Activated CD4-positive, alpha-beta T cell treated with anti-CD3 and anti-CD28 coated beads, Interleukin-2, amount 10 ng/mL, durations not matched to agents 7 days and 5 days (primary cell): ENCODE measurements around the gene FREM2. TPM values are rescaled to one million over a fixed set of nuclear protein-coding genes. Genes with fewer than 3 reads are reported as not detected.

ENCODE experiments used
- CTCF ChIA-PET: fragments of 350-600 bp; sonication (Branson Sonifier 250); formaldehyde crosslinking; loops from one replicate; lab custom pipeline; 2021; ENCODE audit warnings: antibody characterized with exemption; lab: Charles Lee
- POLR2A ChIA-PET: fragments of 350-600 bp; sonication (Branson Sonifier 250); formaldehyde crosslinking; loops from one replicate; lab custom pipeline; 2021; ENCODE audit warnings: antibody characterized with exemption; lab: Charles Lee
- DNase-seq: peaks from one replicate; pipeline ENCODE4 v3.0.0-alpha.2; 2020
- H3K27ac Mint-ChIP-seq: one replicate; pipeline ENCODE4 v1.8.0; 2021; ENCODE audit warnings: mild to moderate bottlenecking, moderate library complexity, mixed read lengths
- H3K27me3 Mint-ChIP-seq: one replicate; pipeline ENCODE4 v1.8.0; 2021; ENCODE audit warnings: mixed read lengths
- H3K36me3 Mint-ChIP-seq: one replicate; pipeline ENCODE4 v1.8.0; 2021; ENCODE audit warnings: low read depth, mixed read lengths
- H3K4me1 Mint-ChIP-seq: one replicate; pipeline ENCODE4 v1.8.0; 2021; ENCODE audit warnings: mixed read lengths
- H3K4me3 Mint-ChIP-seq: one replicate; pipeline ENCODE4 v1.8.0; 2021; ENCODE audit warnings: mild to moderate bottlenecking, moderate library complexity, mixed read lengths
- H3K9me3 Mint-ChIP-seq: one replicate; pipeline ENCODE4 v1.8.0; 2021; ENCODE audit warnings: mixed read lengths
- total RNA-seq, 2 experiments: library from RNA; stranded (reverse); gene quantifications; one replicate each; pipeline ENCODE4 v1.2.3, GENCODE V29; 2021

The FREM2 gene, protein sequence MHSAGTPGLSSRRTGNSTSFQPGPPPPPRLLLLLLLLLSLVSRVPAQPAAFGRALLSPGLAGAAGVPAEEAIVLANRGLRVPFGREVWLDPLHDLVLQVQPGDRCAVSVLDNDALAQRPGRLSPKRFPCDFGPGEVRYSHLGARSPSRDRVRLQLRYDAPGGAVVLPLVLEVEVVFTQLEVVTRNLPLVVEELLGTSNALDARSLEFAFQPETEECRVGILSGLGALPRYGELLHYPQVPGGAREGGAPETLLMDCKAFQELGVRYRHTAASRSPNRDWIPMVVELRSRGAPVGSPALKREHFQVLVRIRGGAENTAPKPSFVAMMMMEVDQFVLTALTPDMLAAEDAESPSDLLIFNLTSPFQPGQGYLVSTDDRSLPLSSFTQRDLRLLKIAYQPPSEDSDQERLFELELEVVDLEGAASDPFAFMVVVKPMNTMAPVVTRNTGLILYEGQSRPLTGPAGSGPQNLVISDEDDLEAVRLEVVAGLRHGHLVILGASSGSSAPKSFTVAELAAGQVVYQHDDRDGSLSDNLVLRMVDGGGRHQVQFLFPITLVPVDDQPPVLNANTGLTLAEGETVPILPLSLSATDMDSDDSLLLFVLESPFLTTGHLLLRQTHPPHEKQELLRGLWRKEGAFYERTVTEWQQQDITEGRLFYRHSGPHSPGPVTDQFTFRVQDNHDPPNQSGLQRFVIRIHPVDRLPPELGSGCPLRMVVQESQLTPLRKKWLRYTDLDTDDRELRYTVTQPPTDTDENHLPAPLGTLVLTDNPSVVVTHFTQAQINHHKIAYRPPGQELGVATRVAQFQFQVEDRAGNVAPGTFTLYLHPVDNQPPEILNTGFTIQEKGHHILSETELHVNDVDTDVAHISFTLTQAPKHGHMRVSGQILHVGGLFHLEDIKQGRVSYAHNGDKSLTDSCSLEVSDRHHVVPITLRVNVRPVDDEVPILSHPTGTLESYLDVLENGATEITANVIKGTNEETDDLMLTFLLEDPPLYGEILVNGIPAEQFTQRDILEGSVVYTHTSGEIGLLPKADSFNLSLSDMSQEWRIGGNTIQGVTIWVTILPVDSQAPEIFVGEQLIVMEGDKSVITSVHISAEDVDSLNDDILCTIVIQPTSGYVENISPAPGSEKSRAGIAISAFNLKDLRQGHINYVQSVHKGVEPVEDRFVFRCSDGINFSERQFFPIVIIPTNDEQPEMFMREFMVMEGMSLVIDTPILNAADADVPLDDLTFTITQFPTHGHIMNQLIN (N-terminal part only)
- total RNA-seq: not detected

DNA sequence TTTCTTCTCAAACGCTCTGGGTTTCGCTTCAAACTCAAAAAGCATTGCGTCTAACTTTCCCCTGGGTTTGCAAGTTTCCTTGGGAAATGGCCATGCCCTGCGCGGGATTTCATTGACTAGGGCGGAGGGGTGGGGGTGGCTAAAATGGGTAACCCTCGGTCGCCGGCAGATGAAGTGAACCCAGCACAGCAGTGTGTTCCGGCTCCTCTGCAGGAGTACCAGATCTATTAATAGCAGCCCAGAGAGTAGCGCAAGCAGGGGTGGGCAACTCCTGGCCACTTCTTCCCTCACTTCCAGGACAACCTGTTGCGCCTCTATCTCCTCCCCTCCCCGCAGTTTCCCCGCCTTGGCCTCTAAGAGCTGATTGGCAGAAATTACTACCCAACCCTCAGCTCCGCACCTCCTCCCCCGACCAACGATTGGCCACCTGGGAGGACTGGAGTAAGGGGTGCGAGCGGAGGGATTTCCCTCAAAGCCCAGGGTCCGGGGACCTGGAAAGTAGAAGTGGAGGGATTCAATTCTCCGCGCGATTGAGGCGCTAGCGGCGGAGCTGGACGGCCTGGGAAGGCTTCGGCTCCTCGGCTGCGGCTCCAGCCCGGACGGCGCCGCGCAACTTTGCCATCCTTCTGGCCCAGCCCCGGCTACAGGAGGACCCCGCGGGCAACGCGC, at the start of gene FREM2:
Gene FREM2, plus strand, starts transcription at position 501 of the 669 bp plus-strand sequence. CDS start 268 bp downstream, outside the sequence.
- Mint-ChIP-seq H3K36me3 (no peaks in the 10 kb centered on the region), H3K27ac (no peak within 1 kb of the TSS), H3K27me3 (peaks cover 21% of the 10 kb centered on the region), H3K9me3 (no peaks in the 10 kb centered on the region), H3K4me3 (no peak within 1 kb of the TSS), H3K4me1 (no peaks in the 10 kb centered on the region)
- CTCF ChIA-PET: interaction anchor here (0.7 kb wide), 1 partner anchor 9 kb away, joined by 3 read pairs; no protein-coding TSS in a partner anchor
- no peak for DNase-seq
- POLR2A ChIA-PET: interaction anchor here (0.7 kb wide), 1 partner anchor 26 kb away, joined by 3 read pairs; no protein-coding TSS in a partner anchor

DNA sequence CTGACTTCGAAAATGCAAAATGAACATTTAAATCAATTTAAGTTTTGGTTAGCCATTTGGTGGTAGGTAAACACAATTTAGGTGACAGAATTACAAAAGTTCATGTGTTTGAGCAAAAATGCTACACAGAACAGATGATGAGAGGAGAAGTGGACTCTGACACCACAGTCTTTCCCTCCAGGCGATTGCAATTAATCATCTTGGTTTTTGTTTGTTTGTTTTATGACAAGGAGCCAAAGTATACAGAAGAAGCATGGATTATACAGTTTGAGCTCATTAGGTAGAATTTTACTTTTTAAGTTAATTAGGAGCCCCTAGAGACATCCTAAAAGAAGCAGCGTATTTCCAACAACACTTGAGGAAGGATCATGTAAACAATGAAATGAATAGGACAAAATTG, 49.3 kb upstream of the FREM2 start:
- no peak overlapping the region for H3K27ac Mint-ChIP-seq
- CTCF ChIA-PET: no interaction called here

GRCh38 chr13:38641164-38641948, 45.5 kb upstream of the FREM2 start:
- no peak overlapping the region for H3K27ac Mint-ChIP-seq
- no peak overlapping the region for H3K4me3 Mint-ChIP-seq
- CTCF ChIA-PET: no interaction called here
- no peak for DNase-seq
- POLR2A ChIA-PET: no interaction called here
- peaks cover 2% of the 10 kb centered on the region for H3K27me3 Mint-ChIP-seq
- H3K36me3 Mint-ChIP-seq: no peaks in the 10 kb centered on the region
- no peaks in the 10 kb centered on the region for H3K9me3 Mint-ChIP-seq
- no peaks in the 10 kb centered on the region for H3K4me1 Mint-ChIP-seq

More for the DNA sequence above, 49.3 kb upstream of the FREM2 start:
- H3K4me3 Mint-ChIP-seq: no peak overlapping the region
- no peaks in the 10 kb centered on the region for H3K36me3 Mint-ChIP-seq
- H3K27me3 Mint-ChIP-seq: peaks cover 2% of the 10 kb centered on the region
- no peaks in the 10 kb centered on the region for H3K9me3 Mint-ChIP-seq
- POLR2A ChIA-PET: no interaction called here
- H3K4me1 Mint-ChIP-seq: no peaks in the 10 kb centered on the region
- DNase-seq: no peak

DNA sequence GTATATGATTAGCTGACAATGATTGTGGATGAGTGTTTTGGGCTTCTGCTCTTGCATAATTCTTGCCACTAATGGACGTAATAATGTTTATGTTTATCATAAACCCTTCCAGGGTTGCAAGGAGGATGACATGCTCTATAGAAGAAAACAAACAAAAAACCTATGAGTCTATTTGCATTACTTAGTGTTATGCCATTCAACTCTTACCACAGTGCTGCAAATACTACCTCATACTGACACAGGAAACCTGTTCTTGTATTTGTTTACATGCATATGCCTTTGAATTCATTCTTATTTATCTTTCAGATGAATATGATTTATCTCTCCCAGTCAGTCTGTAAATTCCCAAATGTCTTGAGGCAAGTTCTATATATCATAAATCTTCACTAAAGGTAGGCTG, 39.6 kb upstream of the FREM2 start:
- no peaks in the 10 kb centered on the region for H3K9me3 Mint-ChIP-seq
- CTCF ChIA-PET: no interaction called here
- POLR2A ChIA-PET: no interaction called here
- no peak for DNase-seq
- no peak overlapping the region for H3K4me3 Mint-ChIP-seq
- H3K27ac Mint-ChIP-seq: no peak overlapping the region
- no peaks in the 10 kb centered on the region for H3K27me3 Mint-ChIP-seq
- H3K36me3 Mint-ChIP-seq: no peaks in the 10 kb centered on the region
- H3K4me1 Mint-ChIP-seq: no peaks in the 10 kb centered on the region

GRCh38 chr13:38648912-38649311, 38.0 kb upstream of the FREM2 start:
- CTCF ChIA-PET: no interaction called here
- H3K4me3 Mint-ChIP-seq: no peak overlapping the region
- DNase-seq: no peak
- H3K36me3 Mint-ChIP-seq: no peaks in the 10 kb centered on the region
- POLR2A ChIA-PET: no interaction called here
- no peaks in the 10 kb centered on the region for H3K9me3 Mint-ChIP-seq
- H3K27ac Mint-ChIP-seq: no peak overlapping the region
- no peaks in the 10 kb centered on the region for H3K27me3 Mint-ChIP-seq
- no peaks in the 10 kb centered on the region for H3K4me1 Mint-ChIP-seq

DNA sequence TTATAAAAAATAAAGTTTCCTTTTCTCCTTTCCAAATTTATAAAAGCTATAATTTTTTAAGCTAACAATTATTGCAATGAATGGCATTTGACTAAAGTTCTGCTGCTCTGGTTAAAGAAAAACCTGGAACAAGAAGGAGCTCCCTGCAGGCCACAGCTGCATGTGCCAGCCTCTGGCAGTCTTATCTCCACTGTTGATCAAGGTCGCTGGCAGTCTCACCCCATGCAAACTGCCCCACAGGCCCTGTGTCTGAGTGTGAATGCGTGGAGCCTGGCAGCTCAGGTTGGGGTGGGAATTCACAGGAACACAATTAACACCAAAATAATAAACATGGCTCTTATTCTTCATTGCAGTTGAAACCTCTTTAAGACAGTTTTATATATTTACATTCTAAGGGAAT, 30.2 kb upstream of the FREM2 start:
- no peak for DNase-seq
- POLR2A ChIA-PET: no interaction called here
- no peaks in the 10 kb centered on the region for H3K4me1 Mint-ChIP-seq

DNA sequence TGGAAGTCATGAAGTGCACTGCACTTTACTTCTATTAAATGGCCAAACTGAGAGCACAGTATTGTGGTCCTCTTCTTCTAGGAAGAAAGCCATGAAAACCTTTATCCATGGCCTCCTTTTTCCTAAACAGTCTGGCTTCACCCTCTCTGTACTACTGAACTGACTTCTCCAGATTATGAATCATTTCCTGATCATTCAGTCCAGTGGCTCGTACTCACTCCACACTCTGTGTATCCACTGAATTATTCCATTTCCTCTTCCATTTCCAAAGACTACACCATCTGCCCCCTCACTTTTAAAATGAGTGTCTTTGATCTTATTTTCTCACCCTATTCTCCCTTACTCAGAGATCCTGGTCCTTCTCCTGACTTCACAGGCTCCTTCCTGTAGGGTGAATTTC, 29.7 kb upstream of the FREM2 start:
- H3K4me1 Mint-ChIP-seq: no peaks in the 10 kb centered on the region
- H3K4me3 Mint-ChIP-seq: no peak overlapping the region
- no peak overlapping the region for H3K27ac Mint-ChIP-seq
- ChIA-PET POLR2A (no interaction called here), CTCF (no interaction called here)
- DNase-seq: no peak
- H3K9me3 Mint-ChIP-seq: no peaks in the 10 kb centered on the region
- no peaks in the 10 kb centered on the region for H3K36me3 Mint-ChIP-seq
- peaks cover 5% of the 10 kb centered on the region for H3K27me3 Mint-ChIP-seq

More for the DNA sequence above, 30.2 kb upstream of the FREM2 start:
- Mint-ChIP-seq H3K27ac (no peak overlapping the region), H3K36me3 (no peaks in the 10 kb centered on the region), H3K27me3 (peaks cover 5% of the 10 kb centered on the region), H3K9me3 (no peaks in the 10 kb centered on the region), H3K4me3 (no peak overlapping the region)
- CTCF ChIA-PET: no interaction called here

DNA sequence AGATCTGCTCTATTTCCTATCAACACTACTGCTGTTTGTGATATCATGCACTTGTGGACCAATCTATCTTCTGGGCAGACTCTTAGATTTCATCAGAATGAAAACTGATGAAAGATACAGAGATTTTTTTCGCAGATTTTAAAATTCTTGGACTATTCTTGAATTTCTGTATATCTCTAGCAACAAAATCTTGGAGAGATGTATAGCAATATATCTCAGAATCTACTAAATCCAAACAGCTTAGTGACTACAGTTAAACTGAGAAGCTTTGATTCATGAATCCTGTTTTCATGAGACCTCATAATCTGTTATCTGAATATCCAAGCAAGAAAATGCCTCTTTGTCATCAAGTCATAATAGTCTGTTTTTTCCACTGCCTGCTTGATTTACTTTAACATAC, 28.0 kb upstream of the FREM2 start:
- POLR2A ChIA-PET: no interaction called here
- Mint-ChIP-seq H3K27ac (no peak overlapping the region), H3K9me3 (no peaks in the 10 kb centered on the region), H3K27me3 (peaks cover 6% of the 10 kb centered on the region), H3K4me1 (no peaks in the 10 kb centered on the region), H3K36me3 (no peaks in the 10 kb centered on the region), H3K4me3 (no peak overlapping the region)
- CTCF ChIA-PET: no interaction called here
- DNase-seq: no peak

DNA sequence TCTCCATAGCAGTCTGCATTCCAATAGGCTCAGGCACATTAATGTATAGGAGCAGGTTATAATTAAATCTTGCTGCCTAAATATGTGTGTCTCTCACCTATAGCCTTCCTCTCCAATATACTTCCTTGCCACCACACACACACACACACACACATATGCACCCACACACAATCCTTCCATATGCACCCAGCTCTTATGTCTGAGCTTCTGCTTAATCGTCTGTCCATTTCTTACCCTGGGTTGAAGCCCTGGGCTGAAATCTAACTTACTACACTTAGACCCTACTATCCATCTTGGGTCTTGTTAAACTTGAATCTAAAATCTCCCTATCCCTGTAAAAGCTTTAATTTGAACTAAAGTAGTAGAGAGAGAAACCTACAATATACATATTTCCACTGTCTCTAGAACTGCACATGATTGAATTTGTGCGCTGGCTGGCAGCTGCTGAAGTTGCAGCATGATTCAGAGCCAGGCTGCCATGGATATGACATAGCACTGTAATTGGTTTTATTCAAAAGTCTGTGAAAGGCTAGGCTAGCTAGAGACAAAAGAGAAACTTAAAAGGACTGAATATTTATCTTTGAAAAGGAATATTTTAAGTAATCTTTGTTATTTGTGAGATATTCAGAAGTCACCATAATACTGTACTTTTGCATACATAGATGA, 25.7 kb upstream of the FREM2 start:
- no peak overlapping the region for H3K27ac Mint-ChIP-seq
- no peaks in the 10 kb centered on the region for H3K4me1 Mint-ChIP-seq
- POLR2A ChIA-PET: no interaction called here
- CTCF ChIA-PET: no interaction called here
- H3K36me3 Mint-ChIP-seq: no peaks in the 10 kb centered on the region
- peaks cover 6% of the 10 kb centered on the region for H3K27me3 Mint-ChIP-seq
- DNase-seq: no peak
- H3K4me3 Mint-ChIP-seq: no peak overlapping the region
- H3K9me3 Mint-ChIP-seq: no peaks in the 10 kb centered on the region

- H3K9me3 Mint-ChIP-seq: no peaks in the 10 kb centered on the region
- DNase-seq: no peak
Observed at GRCh38 chr13:38662362-38662761, 24.5 kb upstream of the FREM2 start.

DNA sequence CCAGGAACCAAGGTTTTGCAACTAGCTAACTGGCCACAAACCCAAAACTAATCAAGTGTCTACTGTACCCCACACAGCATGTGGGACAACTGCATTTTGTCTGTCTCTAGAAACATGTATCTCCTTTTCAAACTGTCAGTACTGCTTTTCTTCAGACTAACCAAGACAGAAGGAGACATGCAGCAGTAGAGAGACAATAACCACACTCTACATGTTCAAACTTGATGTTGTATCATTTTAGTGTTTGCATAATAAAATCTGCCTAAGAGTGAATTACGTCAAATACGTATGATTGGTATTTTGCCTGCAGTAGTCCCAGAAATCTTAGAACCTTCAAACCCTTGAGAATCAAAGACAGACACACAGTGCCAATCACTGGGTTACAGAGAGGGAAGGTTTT, 22.0 kb upstream of the FREM2 start:
- no peak for DNase-seq
- Mint-ChIP-seq H3K27me3 (peaks cover 5% of the 10 kb centered on the region), H3K4me3 (no peak overlapping the region), H3K4me1 (no peaks in the 10 kb centered on the region), H3K9me3 (no peaks in the 10 kb centered on the region), H3K36me3 (no peaks in the 10 kb centered on the region), H3K27ac (no peak overlapping the region)
- ChIA-PET CTCF (interaction anchor here (1.0 kb wide), 1 partner anchor 10 kb away, joined by 3 read pairs; no protein-coding TSS in a partner anchor), POLR2A (no interaction called here)

More at GRCh38 chr13:38662362-38662761, 24.5 kb upstream of the FREM2 start:
- no peaks in the 10 kb centered on the region for H3K36me3 Mint-ChIP-seq
- H3K4me3 Mint-ChIP-seq: no peak overlapping the region
- ChIA-PET CTCF (no interaction called here), POLR2A (no interaction called here)
- no peak overlapping the region for H3K27ac Mint-ChIP-seq
- peaks cover 6% of the 10 kb centered on the region for H3K27me3 Mint-ChIP-seq
- H3K4me1 Mint-ChIP-seq: no peaks in the 10 kb centered on the region
